ENCODE results near the gene EPN2. TPM values are rescaled to one million over a fixed set of nuclear protein-coding genes. Genes with fewer than 3 reads are reported as not detected.

The EPN2 gene
- total RNA-seq, 1 experiment from 2014 or later, result 57.8 TPM

DNA sequence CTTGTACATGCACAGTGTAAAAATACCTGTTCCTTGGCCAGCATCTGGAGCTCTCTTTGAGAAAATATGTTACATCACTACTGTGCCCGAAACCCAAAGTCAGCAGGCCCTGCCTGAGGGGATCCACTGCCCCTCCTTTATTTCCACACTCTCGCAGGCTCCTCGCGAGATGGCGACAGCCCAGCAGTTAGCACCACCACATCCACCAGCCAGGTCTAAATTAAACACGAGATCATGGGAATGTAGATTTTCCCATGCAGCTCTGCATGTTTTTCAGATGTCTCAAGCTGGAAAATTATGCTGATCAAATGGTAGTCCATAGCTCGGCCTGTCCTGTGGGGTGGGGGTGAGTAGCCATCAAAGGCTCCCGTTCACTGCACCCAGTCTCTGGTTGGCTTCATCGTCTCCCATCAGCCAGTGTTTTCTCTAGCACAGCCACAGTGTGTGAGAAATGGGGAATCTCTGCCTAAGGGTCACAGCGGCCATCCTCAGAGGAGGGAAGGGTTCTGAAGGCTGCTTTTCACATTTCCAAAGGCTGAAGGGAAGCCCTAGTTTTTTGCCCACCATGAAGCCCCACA, 34.7 kb downstream of the EPN2 start:
- Histone ChIP-seq H2BK15ac (ENCODE audit: low read depth, low read length) (no peak overlapping the region), H3K4me2 (ENCODE audit: insufficient read depth, insufficient read length, low read length) (no peak overlapping the region), H4K5ac (ENCODE audit: insufficient read length, low read depth, low read length) (no peak overlapping the region), H2BK120ac (ENCODE audit: low read depth, low read length, poor library complexity, severe bottlenecking) (no peak overlapping the region), H3K79me1 (ENCODE audit: insufficient read depth, low read depth, low read length, poor library complexity, severe bottlenecking) (peaks cover 4% of the 10 kb centered on the region), H2BK12ac (ENCODE audit: insufficient read length, low read depth, low read length) (no peak overlapping the region), H4K8ac (replicated peaks; ENCODE audit: insufficient read length, low read depth, low read length) (no peak overlapping the region), H3K4ac (ENCODE audit: low read depth, low read length) (no peak overlapping the region), H3K9me3 (ENCODE audit: control insufficient read depth, low read depth, low read length) (no peaks in the 10 kb centered on the region), H4K20me1 (ENCODE audit: control insufficient read depth, insufficient read depth, insufficient read length) (no peaks in the 10 kb centered on the region), H3K9ac (ENCODE audit: extremely low read depth, insufficient read length, low read length) (no peak overlapping the region), H3K14ac (ENCODE audit: insufficient read depth, low read length) (no peak overlapping the region), H3T11ph (ENCODE audit: low read length) (no peak overlapping the region), H3K23ac (ENCODE audit: insufficient read length, low read depth, low read length) (no peak overlapping the region), H3K27me3 (ENCODE audit: insufficient read depth, low read length) (no peaks in the 10 kb centered on the region), H2BK20ac (ENCODE audit: low read depth, low read length, poor library complexity, severe bottlenecking) (no peak overlapping the region), H3K56ac (ENCODE audit: insufficient read length, low read depth, low read length) (no peak overlapping the region), H2AK5ac (ENCODE audit: insufficient read length, low read length) (no peak overlapping the region), H3K79me2 (ENCODE audit: insufficient read depth, low read length) (peaks cover 5% of the 10 kb centered on the region; the same call in 1 of the 2 replicates), H3K18ac (ENCODE audit: insufficient read length, low read depth, low read length) (no peak overlapping the region), H2AFZ (ENCODE audit: low read length) (no peak overlapping the region), H2BK5ac (ENCODE audit: insufficient read length, low read length) (no peak overlapping the region), H3K4me1 (ENCODE audit: insufficient read depth, low read length) (no peaks in the 10 kb centered on the region), H4K91ac (ENCODE audit: insufficient read length, low read depth, low read length) (no peak overlapping the region), H3K27ac (ENCODE audit: insufficient read length, low read depth, low read length) (no peak overlapping the region), H3K23me2 (ENCODE audit: insufficient read length, low read depth, low read length, poor library complexity, severe bottlenecking) (no peaks in the 10 kb centered on the region)
- H3K27me3 Mint-ChIP-seq (ENCODE audit: low read depth), result no peaks in the 10 kb centered on the region
- no CpG with 5 or more reads among the region's 10 CpGs for WGBS (ENCODE audit: extremely low coverage, insufficient read length, low lambda C conversion rate)
- H3K36me3 Mint-ChIP-seq (ENCODE audit: insufficient read depth in 1 of 3, low read depth in 3 of 3), result peaks cover 7 to 31% (median 9%) of the 10 kb centered on the region in 3 experiments; a peak in 6 of 7 replicates
- TF ChIP-seq, protein P1, sequence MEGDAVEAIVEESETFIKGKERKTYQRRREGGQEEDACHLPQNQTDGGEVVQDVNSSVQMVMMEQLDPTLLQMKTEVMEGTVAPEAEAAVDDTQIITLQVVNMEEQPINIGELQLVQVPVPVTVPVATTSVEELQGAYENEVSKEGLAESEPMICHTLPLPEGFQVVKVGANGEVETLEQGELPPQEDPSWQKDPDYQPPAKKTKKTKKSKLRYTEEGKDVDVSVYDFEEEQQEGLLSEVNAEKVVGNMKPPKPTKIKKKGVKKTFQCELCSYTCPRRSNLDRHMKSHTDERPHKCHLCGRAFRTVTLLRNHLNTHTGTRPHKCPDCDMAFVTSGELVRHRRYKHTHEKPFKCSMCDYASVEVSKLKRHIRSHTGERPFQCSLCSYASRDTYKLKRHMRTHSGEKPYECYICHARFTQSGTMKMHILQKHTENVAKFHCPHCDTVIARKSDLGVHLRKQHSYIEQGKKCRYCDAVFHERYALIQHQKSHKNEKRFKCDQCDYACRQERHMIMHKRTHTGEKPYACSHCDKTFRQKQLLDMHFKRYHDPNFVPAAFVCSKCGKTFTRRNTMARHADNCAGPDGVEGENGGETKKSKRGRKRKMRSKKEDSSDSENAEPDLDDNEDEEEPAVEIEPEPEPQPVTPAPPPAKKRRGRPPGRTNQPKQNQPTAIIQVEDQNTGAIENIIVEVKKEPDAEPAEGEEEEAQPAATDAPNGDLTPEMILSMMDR (conservative IDR thresholded peaks at IDR 0.05), result no peak
- peaks cover 37 to 45% of the 10 kb centered on the region in 2 experiments for H3K4me1 Mint-ChIP-seq
- DNase-seq, result no peak
- no peaks in the 10 kb centered on the region for H3K9me3 Mint-ChIP-seq
- H3K27ac Mint-ChIP-seq, result peak overlapping the region in 1 of 3 experiments; percentile 69; a peak in 1 of 7 replicates
- no peak overlapping the region for H3K4me3 Mint-ChIP-seq

Measured in H9 (cell line).